Measurements from ENCODE around the gene C14orf119. TPM values are rescaled to one million over a fixed set of nuclear protein-coding genes. Genes with fewer than 3 reads are reported as not detected.

The C14orf119 gene
- polyA plus RNA-seq, 3 donors from 2014 or later, result 85.2 to 184 (median 135) TPM

DNA sequence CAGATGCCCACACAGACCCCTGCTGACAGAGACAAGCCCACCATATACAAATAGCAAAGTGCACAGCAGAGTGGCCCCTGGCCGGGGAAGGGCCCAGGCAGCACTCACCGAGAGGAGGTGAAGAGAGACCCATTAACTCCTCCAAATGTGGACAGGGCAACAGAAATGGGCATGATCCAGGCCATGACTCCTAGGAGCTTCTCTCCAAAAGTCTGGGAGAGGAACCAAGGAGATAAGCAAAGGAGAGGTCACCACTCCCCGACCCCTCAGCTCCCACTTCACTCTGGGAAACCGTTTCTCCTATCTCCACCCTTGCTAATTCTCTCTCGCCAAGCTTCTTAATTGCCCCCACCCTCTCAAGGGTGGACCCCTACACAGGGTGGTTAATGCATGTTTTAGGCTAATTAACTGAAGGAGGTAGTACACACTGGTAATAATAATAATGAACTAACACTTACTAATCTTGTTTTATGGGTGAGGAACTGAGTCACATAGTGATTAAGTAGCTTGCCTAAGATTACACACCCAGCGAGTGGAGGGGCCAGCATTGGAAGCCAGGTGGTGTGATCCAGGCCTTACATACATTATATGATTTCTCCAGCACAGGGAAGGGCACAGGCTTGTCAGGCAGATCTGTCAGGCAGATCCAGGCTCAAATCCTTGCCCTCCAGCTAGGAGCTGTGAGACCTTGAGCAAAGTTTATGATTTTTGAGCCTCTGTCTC is 42.7 kb downstream of the C14orf119 start:
- H3K9me3 Mint-ChIP-seq, result no peaks in the 10 kb centered on the region

GRCh38 chr14:23139874-23140273 is 44.6 kb downstream of the C14orf119 start:
- Mint-ChIP-seq H3K4me3 (no peak overlapping the region), H3K27me3 (ENCODE audit: low read depth in 3 of 3) (peaks cover 0 to 3% (median 1%) of the 10 kb centered on the region in 3 donors), H3K36me3 (no peaks in the 10 kb centered on the region), H3K9me3 (no peaks in the 10 kb centered on the region), H3K27ac (no peak overlapping the region), H3K4me1 (no peaks in the 10 kb centered on the region)
- no peak for DNase-seq

More for the DNA sequence above, 42.7 kb downstream of the C14orf119 start:
- DNase-seq, result no peak
- Mint-ChIP-seq H3K36me3 (no peaks in the 10 kb centered on the region), H3K27ac (no peak overlapping the region), H3K4me3 (no peak overlapping the region), H3K4me1 (no peaks in the 10 kb centered on the region), H3K27me3 (ENCODE audit: low read depth in 3 of 3) (peaks cover 0 to 1% (median 1%) of the 10 kb centered on the region in 3 donors)

DNA sequence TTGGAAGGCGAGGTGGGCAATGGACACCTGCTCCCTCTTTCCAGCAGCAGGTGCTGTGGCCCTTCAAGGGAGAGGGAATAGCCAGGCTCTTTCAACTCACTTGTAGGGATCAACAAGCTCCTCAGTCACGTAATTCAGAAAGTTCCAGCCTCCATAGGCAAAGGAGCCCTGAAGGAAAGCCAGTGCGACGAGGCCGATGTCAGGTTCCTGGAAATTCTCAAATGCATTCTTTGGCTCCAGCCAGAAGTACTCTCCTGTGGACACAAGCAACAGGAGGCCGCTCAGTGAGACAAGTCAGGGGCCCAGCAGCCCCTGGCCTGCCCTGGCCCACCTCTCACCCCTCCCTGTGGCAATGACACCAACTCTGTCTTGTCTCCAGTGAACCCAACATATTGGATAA is 45.1 kb downstream of the C14orf119 start:
- no peak for DNase-seq
- H3K9me3 Mint-ChIP-seq, result no peaks in the 10 kb centered on the region
- H3K27ac Mint-ChIP-seq, result no peak overlapping the region
- no peaks in the 10 kb centered on the region for H3K36me3 Mint-ChIP-seq
- no peak overlapping the region for H3K4me3 Mint-ChIP-seq
- H3K27me3 Mint-ChIP-seq (ENCODE audit: low read depth in 3 of 3), result peaks cover 0 to 3% (median 1%) of the 10 kb centered on the region in 3 donors
- no peaks in the 10 kb centered on the region for H3K4me1 Mint-ChIP-seq

- Mint-ChIP-seq H3K4me3 (no peak overlapping the region), H3K36me3 (no peaks in the 10 kb centered on the region), H3K9me3 (no peaks in the 10 kb centered on the region), H3K27me3 (ENCODE audit: low read depth in 3 of 3) (peaks cover 1 to 5% (median 3%) of the 10 kb centered on the region in 3 donors), H3K27ac (no peak overlapping the region), H3K4me1 (no peaks in the 10 kb centered on the region)
- no peak for DNase-seq
Observed at GRCh38 chr14:23141706-23142444, 46.6 kb downstream of the C14orf119 start.

GRCh38 chr14:23142826-23143225 is 47.5 kb downstream of the C14orf119 start:
- Mint-ChIP-seq H3K27me3 (ENCODE audit: low read depth in 3 of 3) (peaks cover 1 to 7% (median 3%) of the 10 kb centered on the region in 3 donors), H3K36me3 (no peaks in the 10 kb centered on the region), H3K4me1 (no peaks in the 10 kb centered on the region), H3K4me3 (no peak overlapping the region), H3K27ac (no peak overlapping the region), H3K9me3 (no peaks in the 10 kb centered on the region)
- no peak for DNase-seq

- Mint-ChIP-seq H3K27me3 (ENCODE audit: low read depth in 3 of 3) (peaks cover 1 to 7% (median 3%) of the 10 kb centered on the region in 3 donors), H3K27ac (no peak overlapping the region), H3K4me1 (no peaks in the 10 kb centered on the region), H3K4me3 (no peak overlapping the region), H3K36me3 (no peaks in the 10 kb centered on the region), H3K9me3 (no peaks in the 10 kb centered on the region)
- DNase-seq, result no peak
Observed at GRCh38 chr14:23143911-23144310, 48.6 kb downstream of the C14orf119 start.

GRCh38 chr14:23145794-23146350 is 50.6 kb downstream of the C14orf119 start:
- Mint-ChIP-seq H3K27ac (no peak overlapping the region), H3K9me3 (no peaks in the 10 kb centered on the region), H3K4me3 (no peak overlapping the region), H3K27me3 (ENCODE audit: low read depth in 3 of 3) (peaks cover 1 to 12% (median 4%) of the 10 kb centered on the region in 3 donors), H3K4me1 (no peaks in the 10 kb centered on the region), H3K36me3 (no peaks in the 10 kb centered on the region)
- DNase-seq, result no peak

GRCh38 chr14:23146351-23146910 is 51.1 kb downstream of the C14orf119 start:
- Mint-ChIP-seq H3K4me1 (no peaks in the 10 kb centered on the region), H3K9me3 (no peaks in the 10 kb centered on the region), H3K27ac (no peak overlapping the region), H3K4me3 (no peak overlapping the region), H3K27me3 (ENCODE audit: low read depth in 3 of 3) (peaks cover 1 to 15% (median 7%) of the 10 kb centered on the region in 3 donors), H3K36me3 (no peaks in the 10 kb centered on the region)
- DNase-seq, result no peak

DNA sequence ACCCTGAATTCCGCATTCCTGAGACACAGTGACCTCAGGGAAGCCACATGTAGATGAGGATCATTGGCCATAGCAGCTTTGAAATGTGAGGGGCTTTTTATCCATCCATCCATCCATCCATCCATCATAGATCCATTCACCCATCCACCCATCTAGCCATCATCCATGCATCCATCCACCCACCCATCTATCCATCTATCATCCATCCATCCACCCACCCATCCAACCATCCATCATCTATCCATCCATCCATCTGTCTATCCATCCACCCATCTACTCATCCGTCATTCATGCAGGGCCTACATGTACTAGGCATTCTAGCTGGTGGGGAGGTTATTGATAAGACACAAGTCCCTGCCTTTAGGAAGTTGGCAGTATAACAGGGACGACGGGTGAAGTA is 51.7 kb downstream of the C14orf119 start:
- Mint-ChIP-seq H3K4me3 (no peak overlapping the region), H3K27ac (no peak overlapping the region)

DNA sequence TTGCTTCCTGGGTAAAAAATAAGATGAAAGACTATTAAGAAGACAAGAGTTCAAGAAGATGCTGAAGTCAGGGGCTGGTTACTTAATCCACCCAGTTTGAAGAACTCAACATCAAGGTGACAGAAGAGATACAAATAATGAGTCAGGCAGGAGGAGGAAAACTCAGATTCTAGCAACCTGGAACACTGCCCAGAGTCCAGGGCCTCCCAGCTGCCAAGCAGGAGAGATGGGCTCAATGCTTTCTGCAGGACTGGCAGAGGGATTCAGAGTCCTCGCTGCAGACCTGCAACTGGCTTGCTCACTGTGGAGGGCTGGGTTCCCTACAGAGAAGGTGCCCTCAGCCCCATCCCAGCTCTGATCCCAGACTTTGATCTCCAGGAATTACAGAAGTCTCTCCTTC is 52.4 kb downstream of the C14orf119 start:
- H3K9me3 Mint-ChIP-seq, result no peaks in the 10 kb centered on the region
- no peaks in the 10 kb centered on the region for H3K36me3 Mint-ChIP-seq
- H3K27ac Mint-ChIP-seq, result no peak overlapping the region
- no peaks in the 10 kb centered on the region for H3K4me1 Mint-ChIP-seq
- peaks cover 1 to 15% (median 9%) of the 10 kb centered on the region in 3 donors for H3K27me3 Mint-ChIP-seq (ENCODE audit: low read depth in 3 of 3)
- no peak overlapping the region for H3K4me3 Mint-ChIP-seq
- DNase-seq, result no peak

More for the DNA sequence above, 51.7 kb downstream of the C14orf119 start:
- Mint-ChIP-seq H3K36me3 (no peaks in the 10 kb centered on the region), H3K27me3 (ENCODE audit: low read depth in 3 of 3) (peaks cover 1 to 15% (median 9%) of the 10 kb centered on the region in 3 donors), H3K4me1 (no peaks in the 10 kb centered on the region), H3K9me3 (no peaks in the 10 kb centered on the region)
- DNase-seq, result no peak

GRCh38 chr14:23148591-23149249 is 53.4 kb downstream of the C14orf119 start:
- H3K27ac Mint-ChIP-seq, result no peak overlapping the region
- H3K27me3 Mint-ChIP-seq (ENCODE audit: low read depth in 3 of 3), result peaks cover 1 to 15% (median 11%) of the 10 kb centered on the region in 3 donors
- H3K4me3 Mint-ChIP-seq, result no peak overlapping the region
- H3K4me1 Mint-ChIP-seq, result no peaks in the 10 kb centered on the region
- DNase-seq, result no peak
- peaks cover 0 to under 1% (median 0%) of the 10 kb centered on the region in 6 donors for H3K9me3 Mint-ChIP-seq
- H3K36me3 Mint-ChIP-seq, result no peaks in the 10 kb centered on the region

- Mint-ChIP-seq H3K4me1 (no peaks in the 10 kb centered on the region), H3K9me3 (peaks cover 0 to 2% (median 0%) of the 10 kb centered on the region in 6 donors), H3K27ac (no peak overlapping the region), H3K36me3 (no peaks in the 10 kb centered on the region), H3K27me3 (ENCODE audit: low read depth in 3 of 3) (peaks cover 0 to 15% (median 13%) of the 10 kb centered on the region in 3 donors), H3K4me3 (no peak overlapping the region)
- DNase-seq, result no peak
Observed at GRCh38 chr14:23149745-23150144, 54.4 kb downstream of the C14orf119 start.
